Keratinocyte (primary cell): Measurements from ENCODE around the gene CUEDC1. TPM values are rescaled to one million over a fixed set of nuclear protein-coding genes. Genes with fewer than 3 reads are reported as not detected.

ENCODE experiments used
- DNase-seq: peaks from one replicate; pipeline ENCODE4 v3.0.0-alpha.2; 2011; ENCODE audit warnings: low read depth, missing footprints, low spot score
- FAIRE-seq: peaks from 2 replicates; lab custom pipeline; 2011; peaks lifted over from hg19 to GRCh38; lab: Jason Lieb, UNC
- H2AFZ ChIP-seq: 2 replicates; pipeline ENCODE4 v1.6.0; 2012; ENCODE audit warnings: low read length, control low read depth, inconsistent platforms; ENCODE audit not compliant: control insufficient read depth
- H3K27ac ChIP-seq: 2 replicates; pipeline ENCODE4 v1.5.1; 2011; ENCODE audit warnings: low read length; ENCODE audit not compliant: control insufficient read depth, insufficient read depth
- H3K27me3 ChIP-seq: 3 replicates; pipeline ENCODE4 v1.6.0; 2011; ENCODE audit warnings: low read length; ENCODE audit not compliant: control insufficient read depth, insufficient read depth; ENCODE audit errors: extremely low read depth
- H3K36me3 ChIP-seq, 2 experiments: 2 replicates in 1 of 2; 3 replicates in 1 of 2; pipeline ENCODE4 v1.5.1; 2011; ENCODE audit warnings: low read length in 2 of 2, mild to moderate bottlenecking in 1 of 2; ENCODE audit not compliant: control insufficient read depth in 2 of 2, insufficient read depth in 2 of 2; ENCODE audit errors: extremely low read depth in 1 of 2
- H3K4me1 ChIP-seq: 3 replicates; pipeline ENCODE4 v1.5.1; 2011; ENCODE audit warnings: low read length; ENCODE audit not compliant: control insufficient read depth, insufficient read depth; ENCODE audit errors: extremely low read depth
- H3K4me2 ChIP-seq: 3 replicates; pipeline ENCODE4 v1.6.0; 2011; ENCODE audit warnings: low read depth, low read length; ENCODE audit not compliant: control insufficient read depth, insufficient read depth; ENCODE audit errors: extremely low read depth
- H3K4me3 ChIP-seq, 3 experiments: fragments of 200-600 bp in 1 of 3; sonication (generic) in 1 of 3; 2 replicates in 2 of 3; 3 replicates in 1 of 3; pipeline ENCODE4 v1.5.1; 2011 to 2016; ENCODE audit warnings: low read length in 3 of 3, mild to moderate bottlenecking in 3 of 3, control low read depth in 2 of 3, inconsistent platforms in 1 of 3, low read depth in 1 of 3, mixed read lengths in 1 of 3, mixed run types in 1 of 3, moderate library complexity in 1 of 3; ENCODE audit not compliant: control insufficient read depth in 2 of 3, insufficient read depth in 2 of 3; ENCODE audit errors: extremely low read depth in 1 of 3
- H3K79me2 ChIP-seq: 2 replicates; pipeline ENCODE4 v1.6.0; 2012; ENCODE audit warnings: low read length; ENCODE audit not compliant: control insufficient read depth, insufficient read depth
- H3K9ac ChIP-seq: 3 replicates; pipeline ENCODE4 v1.6.0; 2011; ENCODE audit warnings: low read length; ENCODE audit not compliant: control insufficient read depth, insufficient read depth; ENCODE audit errors: extremely low read depth
- H3K9me1 ChIP-seq: 3 replicates; pipeline ENCODE4 v1.6.0; 2011; ENCODE audit warnings: low read length; ENCODE audit not compliant: control insufficient read depth, insufficient read depth; ENCODE audit errors: extremely low read depth
- H3K9me3 ChIP-seq: 2 replicates; pipeline ENCODE4 v1.5.1; 2012; ENCODE audit warnings: low read depth, low read length; ENCODE audit not compliant: control insufficient read depth
- H4K20me1 ChIP-seq: 3 replicates; pipeline ENCODE4 v1.6.0; 2011; ENCODE audit warnings: low read length; ENCODE audit not compliant: control insufficient read depth, insufficient read depth; ENCODE audit errors: extremely low read depth
- EZH2 ChIP-seq: IDR thresholded peaks from one replicate; pipeline ENCODE4 v1.6.1; 2012; ENCODE audit warnings: inconsistent platforms, mild to moderate bottlenecking, low read length, moderate library complexity
- dilution Hi-C: fragments of 300-500 bp; cut with MboI; formaldehyde crosslinking; loops from one replicate; pipeline ENCODE4 v1.7.0; 2020; ENCODE audit warnings: low sequenced_read_pairs; ENCODE audit not compliant: extremely low pct_ligation_motif_present
- polyA plus RNA-seq, 5 experiments: library from polyadenylated mRNA; depleted of rRNA in 3 of 5; stranded (reverse) in 3 of 5; stranded (forward) in 1 of 5; unstranded in 1 of 5; fragments of >200 nt; gene quantifications; 1 replicate in 1 of 5; 2 replicates in 3 of 5; 3 replicates in 1 of 5; pipeline versions ENCODE4 v1.2.1 to v1.2.3, GENCODE V29; 2011 to 2012; ENCODE audit warnings: missing spikeins in 2 of 5, low read depth in 1 of 5, low replicate concordance in 1 of 5
- TF ChIP-seq, protein P1 (sequence below), 3 experiments: IDR thresholded peaks in 1 of 3; conservative IDR thresholded peaks in 1 of 3; optimal IDR thresholded peaks in 1 of 3; 2 replicates in 2 of 3; 3 replicates in 1 of 3; pipeline versions ENCODE3 to v1.5.1; 2011; ENCODE audit warnings: low read length in 3 of 3, mild to moderate bottlenecking in 3 of 3, moderate library complexity in 2 of 3, control low read depth in 1 of 3, inconsistent platforms in 1 of 3; ENCODE audit not compliant: insufficient read depth in 2 of 3; ENCODE audit errors: extremely low read depth in 1 of 3

Gene CUEDC1
- polyA plus RNA-seq, 1 donor (not counting 4 experiments of a cell fraction or from before 2014, with no cell fraction given): 12.9 TPM

DNA sequence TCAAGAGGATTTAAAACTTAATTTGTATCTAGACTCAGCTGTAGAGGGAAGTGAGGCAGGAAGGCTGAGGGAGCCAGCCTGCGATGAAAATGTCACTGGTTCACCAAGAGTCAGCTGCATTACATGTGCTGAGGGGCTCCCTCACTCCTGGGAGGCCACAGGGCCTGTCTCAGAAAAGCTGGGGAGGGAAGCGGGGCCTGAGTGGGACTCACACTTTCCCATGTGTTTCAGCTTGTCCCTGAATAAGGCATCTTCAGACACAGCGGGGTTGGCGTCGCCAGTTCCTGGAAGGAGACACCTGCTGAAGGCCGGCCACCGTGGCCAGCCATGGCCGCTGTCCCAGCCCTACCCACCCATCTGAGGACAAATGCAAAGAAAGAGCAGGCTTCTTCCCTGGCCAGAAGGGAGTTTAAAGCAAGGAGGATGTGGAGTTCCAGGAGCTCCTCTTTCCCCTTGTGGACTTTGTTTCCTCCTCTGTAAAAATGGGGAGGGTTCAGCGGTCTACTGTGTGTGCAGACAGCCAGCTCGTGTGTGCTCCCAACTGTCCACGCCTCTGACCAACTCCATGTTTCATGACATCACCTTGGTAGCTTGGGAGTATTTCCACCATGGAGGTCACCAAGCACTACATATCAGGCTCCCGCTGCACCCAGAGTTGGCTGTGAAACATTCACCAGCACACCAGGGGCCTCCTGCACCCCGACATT is 86.1 kb downstream of the CUEDC1 start:
- DNase-seq (no peak), FAIRE-seq (peak; percentile 66)
- Histone ChIP-seq H3K9me1 (peaks cover 2% of the 10 kb centered on the region), H3K4me2 (no peak overlapping the region), H4K20me1 (no peaks in the 10 kb centered on the region), H3K36me3 (peaks cover 15 to 16% of the 10 kb centered on the region in 2 experiments), H3K9me3 (no peaks in the 10 kb centered on the region), H3K79me2 (no peaks in the 10 kb centered on the region), H2AFZ (no peak overlapping the region), H3K27ac (peak overlapping the region; percentile 93), H3K27me3 (no peaks in the 10 kb centered on the region), H3K9ac (peak overlapping the region; percentile 67), H3K4me3 (no peak overlapping the region), H3K4me1 (peaks cover 48% of the 10 kb centered on the region)
- dilution Hi-C loops: no loop called here
- no peak for TF ChIP-seq EZH2
- TF ChIP-seq, protein P1, sequence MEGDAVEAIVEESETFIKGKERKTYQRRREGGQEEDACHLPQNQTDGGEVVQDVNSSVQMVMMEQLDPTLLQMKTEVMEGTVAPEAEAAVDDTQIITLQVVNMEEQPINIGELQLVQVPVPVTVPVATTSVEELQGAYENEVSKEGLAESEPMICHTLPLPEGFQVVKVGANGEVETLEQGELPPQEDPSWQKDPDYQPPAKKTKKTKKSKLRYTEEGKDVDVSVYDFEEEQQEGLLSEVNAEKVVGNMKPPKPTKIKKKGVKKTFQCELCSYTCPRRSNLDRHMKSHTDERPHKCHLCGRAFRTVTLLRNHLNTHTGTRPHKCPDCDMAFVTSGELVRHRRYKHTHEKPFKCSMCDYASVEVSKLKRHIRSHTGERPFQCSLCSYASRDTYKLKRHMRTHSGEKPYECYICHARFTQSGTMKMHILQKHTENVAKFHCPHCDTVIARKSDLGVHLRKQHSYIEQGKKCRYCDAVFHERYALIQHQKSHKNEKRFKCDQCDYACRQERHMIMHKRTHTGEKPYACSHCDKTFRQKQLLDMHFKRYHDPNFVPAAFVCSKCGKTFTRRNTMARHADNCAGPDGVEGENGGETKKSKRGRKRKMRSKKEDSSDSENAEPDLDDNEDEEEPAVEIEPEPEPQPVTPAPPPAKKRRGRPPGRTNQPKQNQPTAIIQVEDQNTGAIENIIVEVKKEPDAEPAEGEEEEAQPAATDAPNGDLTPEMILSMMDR (optimal IDR thresholded peaks at IDR 0.05 in 1 of 3, IDR thresholded peaks at IDR 0.05 in 1 of 3, conservative IDR thresholded peaks at IDR 0.05 in 1 of 3; ENCODE audit: extremely low read depth in 1 of 3, insufficient read depth in 2 of 3, low read length in 3 of 3): no peak

DNA sequence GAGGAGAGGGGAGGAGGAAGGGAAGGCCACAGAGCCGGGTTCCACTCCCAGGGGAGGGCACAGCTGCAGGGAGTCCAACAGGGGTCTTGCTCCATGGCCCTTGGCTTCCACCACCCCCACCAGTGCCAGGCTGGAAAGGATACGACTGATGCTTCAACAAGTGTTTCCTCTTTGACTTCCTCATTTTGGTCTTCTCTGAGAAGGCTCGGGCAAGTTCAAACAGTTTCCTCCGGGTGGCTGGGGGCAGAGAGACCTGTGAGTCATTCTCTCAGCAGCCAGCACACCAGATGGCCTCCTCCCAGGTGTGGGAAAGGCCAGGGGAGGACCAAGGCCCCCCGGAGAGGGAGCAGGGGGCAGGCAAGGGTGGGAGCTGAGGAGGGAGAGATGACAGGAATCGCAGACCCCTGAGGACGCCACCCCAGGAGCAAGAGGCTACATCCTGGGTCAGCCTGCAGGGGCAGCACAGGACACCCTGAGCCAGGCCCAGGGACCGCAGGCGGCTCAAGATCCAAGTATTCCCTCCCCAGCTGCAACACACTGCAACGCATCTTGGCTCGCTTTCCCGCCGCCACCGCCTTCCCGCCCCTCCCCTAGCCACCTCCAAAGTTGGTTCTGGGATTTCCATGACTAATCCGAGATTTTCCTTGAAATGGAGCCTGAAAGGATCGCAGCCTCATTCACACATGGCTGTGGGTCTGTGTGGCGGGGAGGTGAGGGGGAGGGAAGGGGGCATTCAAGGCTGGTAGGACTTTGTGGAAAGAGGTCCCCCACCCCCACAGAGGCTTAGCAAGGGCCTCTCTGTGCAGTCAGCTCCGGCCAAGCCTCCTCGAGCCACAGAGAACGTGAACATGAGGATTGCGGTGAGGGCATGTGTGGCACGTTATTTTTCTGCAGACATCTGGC is 87.0 kb downstream of the CUEDC1 start:
- Histone ChIP-seq H3K27ac (peak overlapping the region; percentile 93), H4K20me1 (no peaks in the 10 kb centered on the region), H3K4me1 (peaks cover 40% of the 10 kb centered on the region), H3K79me2 (no peaks in the 10 kb centered on the region), H3K9me3 (no peaks in the 10 kb centered on the region), H3K27me3 (no peaks in the 10 kb centered on the region), H3K4me3 (peak overlapping the region in 1 of 3 experiments; percentile 6), H3K4me2 (peak overlapping the region; percentile 61), H3K9ac (peak overlapping the region; percentile 67), H2AFZ (peak overlapping the region; percentile 74), H3K36me3 (peaks cover 12 to 15% of the 10 kb centered on the region in 2 experiments), H3K9me1 (peaks cover 2% of the 10 kb centered on the region)
- dilution Hi-C loops: no loop called here
- DNase-seq: no peak
- FAIRE-seq: peak; percentile 94
- no peak for TF ChIP-seq EZH2
- TF ChIP-seq, protein P1 (optimal IDR thresholded peaks at IDR 0.05 in 1 of 3, IDR thresholded peaks at IDR 0.05 in 1 of 3, conservative IDR thresholded peaks at IDR 0.05 in 1 of 3; ENCODE audit: extremely low read depth in 1 of 3, insufficient read depth in 2 of 3, low read length in 3 of 3): peak; percentile 14 to 49 (median 29)
